AML-193 (cell line): ENCODE measurements around the gene ACSL3.
"Not testable (repeated sequence)": the region's sequence is repeated elsewhere in the genome, so short reads cannot be mapped to it uniquely, and the experiment has no call there.

ENCODE experiments used
- DNase-seq, 2 experiments: peaks; one replicate each; lab custom pipeline; 2025; lab: John Stamatoyannopoulos, UW

The ACSL3 gene

DNA sequence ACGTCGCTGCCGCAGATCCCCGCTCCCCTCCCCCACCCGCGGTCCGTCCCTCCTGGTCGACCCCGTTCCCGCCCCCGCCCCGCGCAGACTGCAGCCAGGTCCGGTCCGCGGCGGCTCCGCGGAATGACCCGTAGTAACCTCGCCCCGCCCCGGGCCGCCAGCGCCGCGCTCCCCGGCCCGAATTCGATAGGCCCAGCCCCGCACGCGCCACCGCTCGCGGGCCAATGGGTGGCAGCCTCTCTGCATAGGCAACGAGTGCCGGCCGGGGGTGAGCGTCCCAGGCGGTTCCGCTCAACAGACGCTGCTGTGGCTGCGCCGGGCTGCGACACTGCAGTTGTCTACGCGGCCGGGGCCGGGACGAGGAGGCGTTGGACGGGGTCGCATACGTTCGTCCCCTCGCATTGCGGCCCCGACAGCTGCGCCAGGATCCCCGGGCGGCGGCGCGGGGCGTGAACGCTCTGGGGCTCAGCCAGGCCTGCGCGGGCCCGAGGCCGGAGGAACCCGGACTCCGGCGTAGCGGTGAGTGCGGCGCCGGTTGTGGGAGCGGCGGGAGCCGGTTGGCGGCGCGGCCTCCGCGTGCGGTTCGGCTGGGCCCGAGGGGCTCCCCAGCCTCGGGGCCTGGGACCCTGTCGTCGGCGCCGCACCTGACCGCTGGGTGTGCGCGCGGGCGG, at the start of gene ACSL3:
Gene ACSL3 (plus strand): TSS at position 297 of the 671 bp plus-strand sequence. CDS start 47,737 bp downstream, outside the sequence.
- peak; percentile 73 to 75 for DNase-seq

DNA sequence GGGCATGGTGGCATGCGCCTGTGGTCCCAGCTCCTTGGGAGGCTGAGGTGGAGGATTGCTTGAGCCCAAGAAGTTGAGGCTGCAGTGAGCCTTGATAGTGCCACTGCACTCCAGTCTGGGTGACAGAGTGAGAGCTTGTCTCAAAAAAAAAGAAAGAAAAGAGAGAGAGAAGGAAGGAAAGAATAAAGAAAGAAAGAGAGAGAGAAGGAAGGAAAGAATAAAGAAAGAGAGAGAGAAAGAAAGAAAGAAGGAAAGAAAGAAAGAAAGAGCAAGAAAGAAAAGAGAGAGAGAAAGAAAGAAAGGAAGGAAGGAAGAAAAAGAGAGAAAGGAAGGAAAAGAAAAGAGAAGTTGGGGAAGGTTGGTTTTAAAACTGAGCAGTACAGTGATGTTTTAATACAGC, 49.0 kb upstream of the ACSL3 start:
- no peak for DNase-seq

DNA sequence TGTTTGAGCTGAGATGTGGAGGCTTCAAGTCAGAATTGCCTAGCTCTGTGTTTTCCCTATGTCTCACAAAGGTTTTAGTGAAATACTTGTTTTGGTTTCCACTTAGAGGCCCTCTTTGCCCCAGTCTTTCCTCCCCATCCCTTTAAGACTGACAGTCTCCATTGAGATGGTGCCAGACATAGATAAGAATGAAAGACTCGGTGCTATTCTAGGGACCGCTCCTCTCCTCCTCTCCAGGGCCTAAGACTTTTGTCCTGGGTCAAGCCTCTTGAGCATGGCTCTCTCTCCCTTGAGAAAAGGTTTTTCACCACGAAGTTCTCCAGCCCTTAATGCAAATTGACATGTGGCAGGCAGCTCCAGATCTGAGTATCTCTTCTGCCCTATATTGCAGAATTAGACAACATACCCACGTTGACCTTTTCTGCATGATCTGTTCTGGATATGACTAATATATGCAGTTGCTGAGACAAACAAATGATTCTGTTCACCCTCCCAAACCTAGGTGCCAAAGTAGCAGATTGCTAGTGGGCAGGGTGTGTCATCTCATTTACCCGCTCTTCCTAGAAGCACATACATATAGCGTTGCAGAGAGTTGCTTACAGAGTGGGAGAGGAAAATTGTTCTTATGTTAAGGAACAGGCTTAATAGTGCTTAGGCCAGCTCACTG, 47.5 kb upstream of the ACSL3 start:
- no peak for DNase-seq

DNA sequence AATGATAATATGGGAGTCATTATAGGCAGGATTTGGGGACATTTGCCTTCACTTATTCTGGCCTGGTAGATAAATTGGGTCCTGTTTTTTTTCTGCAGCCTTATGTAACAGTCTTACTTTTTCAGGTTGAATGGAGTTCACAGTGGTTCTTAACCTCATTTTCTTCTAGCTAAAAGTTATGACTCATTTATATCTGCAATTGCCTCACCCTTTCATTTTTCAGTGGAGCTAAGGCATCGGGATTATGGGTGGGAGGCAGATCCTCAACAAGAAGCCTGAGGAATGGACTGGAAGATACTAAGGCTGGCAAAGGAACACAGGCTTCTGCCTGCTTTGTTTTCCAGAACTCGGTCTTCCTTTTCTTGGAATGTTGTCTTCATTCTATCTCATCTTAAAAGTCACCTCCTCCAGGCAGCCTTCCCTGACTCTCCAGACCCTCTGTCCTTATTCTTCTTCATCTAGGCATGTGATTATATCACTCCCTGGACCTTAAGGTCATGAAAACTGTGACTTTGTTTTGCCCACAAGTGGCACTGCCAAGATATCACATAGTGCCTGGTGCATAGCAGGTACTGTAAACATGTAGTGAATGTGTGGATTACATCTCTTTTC, 41.0 kb upstream of the ACSL3 start:
- no peak for DNase-seq

DNA sequence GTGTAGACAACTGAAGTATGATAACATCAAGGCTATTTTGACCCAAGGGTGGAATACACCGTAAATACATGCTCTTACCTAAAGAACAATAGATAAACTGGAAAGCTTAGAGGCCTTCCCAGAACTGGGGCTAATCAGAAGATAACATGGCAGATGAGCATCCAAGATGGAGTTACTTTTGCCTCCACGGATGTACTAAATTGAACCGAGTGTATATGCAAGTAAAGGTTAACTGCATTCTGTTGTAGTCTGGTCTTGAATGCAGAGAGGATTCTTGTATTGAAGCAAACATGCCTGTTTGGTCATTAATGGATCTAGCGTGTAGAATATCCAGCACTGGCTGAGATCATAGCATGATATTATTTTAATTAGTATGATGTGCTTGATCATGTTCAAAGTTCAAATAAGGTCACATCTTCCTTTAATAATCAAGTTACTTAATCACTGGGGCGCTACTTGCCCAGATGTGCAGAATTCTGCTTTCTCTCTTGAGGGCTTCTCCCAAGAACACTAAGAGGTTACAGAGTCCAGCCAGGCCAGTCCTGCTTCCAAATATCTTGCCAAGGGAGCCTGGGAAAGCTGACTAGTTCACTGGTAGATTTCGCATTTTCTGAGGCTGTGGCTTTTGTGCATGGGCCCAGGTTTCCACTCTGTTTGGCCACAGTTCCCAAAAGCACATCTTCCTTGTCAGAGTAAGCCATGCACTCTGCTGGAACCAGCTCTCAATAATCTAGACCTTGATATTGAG, 37.5 kb upstream of the ACSL3 start:
- DNase-seq = no peak

DNA sequence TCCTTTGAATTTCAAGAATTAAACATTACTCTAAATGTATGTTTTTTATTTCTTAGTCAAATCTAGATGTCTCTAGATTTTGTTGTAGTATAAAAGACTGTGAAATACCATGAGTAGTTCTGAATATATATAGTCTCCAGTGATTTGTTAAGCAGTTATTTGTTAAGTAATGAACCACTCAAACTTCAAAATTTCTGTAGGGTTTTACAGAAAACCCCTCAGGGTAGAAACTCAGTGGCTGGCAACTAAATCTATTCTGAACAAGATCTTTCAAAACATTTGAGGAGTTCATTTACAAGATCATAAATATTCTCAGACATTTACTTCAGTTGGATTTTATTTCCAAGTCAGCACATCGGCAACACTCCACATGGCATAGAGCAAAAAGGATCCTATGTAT, 35.8 kb upstream of the ACSL3 start:
- DNase-seq = no peak

DNA sequence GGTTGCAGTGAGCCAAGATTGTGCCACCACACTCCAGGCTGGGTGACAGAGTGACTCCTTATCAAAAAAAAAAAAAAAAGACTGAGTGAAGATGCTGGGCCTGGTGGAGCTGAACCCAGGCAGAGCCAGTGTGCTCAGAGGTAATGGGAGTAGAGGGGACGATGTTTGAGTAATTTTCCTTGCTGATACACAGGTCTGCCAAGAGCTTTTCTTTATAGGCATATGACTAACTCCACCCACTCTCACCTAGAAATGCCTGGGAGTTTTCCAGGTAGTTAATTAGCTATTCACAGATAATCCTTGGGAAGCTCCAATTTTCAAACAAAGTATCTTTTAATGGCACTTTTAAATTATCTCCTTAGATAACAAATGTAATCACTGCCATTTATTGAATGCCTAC, 33.4 kb upstream of the ACSL3 start:
- no peak for DNase-seq

DNA sequence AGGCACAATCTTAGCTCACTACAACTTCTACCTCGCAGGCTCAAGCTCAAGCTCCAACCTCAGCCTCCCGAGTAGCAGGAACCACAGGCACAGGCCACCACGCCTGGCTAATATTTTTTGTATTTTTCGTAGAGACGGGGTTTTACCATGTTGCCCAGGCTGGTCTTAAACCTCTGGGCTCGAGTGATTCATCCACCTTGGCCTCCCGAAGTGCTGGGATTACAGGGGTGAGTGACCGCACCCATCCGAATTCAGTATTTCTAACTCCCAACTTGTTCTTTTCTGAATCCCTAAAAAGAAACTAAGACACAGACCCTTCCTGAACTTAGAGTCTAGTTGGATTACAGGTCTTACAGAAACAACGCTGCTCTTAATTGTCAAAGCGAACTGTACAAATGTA, 32.3 kb upstream of the ACSL3 start:
- DNase-seq = no peak

DNA sequence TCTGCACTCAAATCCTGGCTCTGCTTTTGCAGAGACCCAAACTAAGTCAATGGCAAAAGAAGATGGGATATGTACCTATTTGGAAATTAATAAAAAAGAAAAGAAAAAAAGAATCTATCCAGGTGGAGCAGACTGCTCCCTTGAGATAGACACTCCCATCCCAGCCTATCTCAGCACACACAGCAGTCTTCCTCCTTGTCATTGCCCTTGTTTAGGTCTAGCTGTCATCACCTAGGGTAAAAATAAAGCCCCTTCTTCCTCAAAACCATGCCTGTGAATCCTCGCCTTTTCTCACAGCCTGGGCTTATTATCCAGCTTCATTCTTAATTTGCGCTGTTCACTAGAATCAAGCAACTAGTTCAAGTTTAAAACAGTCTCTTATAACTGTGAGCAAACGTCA, 30.7 kb upstream of the ACSL3 start:
- no peak for DNase-seq

DNA sequence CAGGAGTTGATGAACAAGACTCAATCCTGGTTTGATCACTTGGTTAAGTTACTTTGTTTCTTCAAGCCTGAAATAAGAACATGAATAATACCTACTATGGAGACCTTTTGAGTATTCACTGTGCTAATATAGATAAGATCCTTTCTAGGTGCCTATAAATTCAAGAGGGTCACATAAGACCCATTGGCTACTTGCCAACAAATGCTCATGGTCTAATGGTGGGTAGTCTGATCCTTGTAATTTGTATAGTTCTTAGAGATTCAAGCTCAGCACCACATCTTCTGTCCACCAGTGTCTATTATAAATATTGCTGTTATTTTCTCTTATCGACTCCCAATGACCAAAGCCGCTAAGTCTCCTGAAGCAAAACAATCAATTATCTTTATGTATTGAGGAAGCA, 27.4 kb upstream of the ACSL3 start:
- no peak for DNase-seq

DNA sequence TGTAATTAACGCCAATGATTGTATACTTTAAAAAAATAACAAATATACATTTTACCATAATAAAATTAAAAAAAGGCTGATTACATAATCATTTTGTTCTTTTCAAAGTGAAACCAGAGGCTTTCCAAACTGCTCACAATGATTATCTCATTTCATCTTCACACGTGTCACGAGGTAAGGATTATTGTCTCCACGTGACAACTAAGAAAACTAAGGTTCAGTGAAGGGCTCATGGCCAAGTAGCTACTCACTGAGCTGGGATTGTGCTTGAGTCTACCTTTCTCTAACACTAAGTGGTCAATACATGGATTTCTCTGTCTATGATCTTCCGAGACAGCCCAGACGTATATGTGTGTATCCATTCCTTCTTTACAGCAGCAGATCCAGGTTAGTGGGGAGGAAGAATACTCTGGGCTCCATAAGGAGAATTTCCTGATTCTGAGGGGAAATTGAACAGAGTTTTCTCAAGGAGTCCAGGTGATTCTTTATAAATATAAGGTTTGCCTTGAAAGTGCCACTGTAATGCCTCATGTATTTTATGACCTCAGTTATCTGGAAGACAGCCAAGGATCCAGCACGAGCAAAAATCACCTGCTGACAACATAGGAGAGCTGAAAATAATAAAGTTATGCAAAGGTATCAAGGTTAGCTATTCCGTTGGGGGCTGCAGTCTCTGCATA, 25.6 kb upstream of the ACSL3 start:
- DNase-seq = no peak

DNA sequence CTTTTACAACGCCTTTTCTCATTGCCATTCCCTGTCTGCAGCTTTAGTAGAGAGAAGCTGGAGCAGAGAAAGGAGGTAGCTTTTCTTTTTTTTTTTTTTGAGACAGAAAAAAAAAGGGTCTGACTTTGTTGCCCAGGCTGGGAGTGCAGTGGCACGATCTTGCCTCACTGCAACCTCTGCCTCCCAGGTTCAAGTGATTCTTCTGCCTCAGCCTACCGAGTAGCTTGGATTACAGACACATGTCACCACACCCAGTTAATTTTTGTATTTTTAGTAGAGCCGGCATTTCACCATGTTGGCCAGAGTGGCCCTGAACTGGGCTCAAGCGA, 25.0 kb upstream of the ACSL3 start:
- no peak for DNase-seq

DNA sequence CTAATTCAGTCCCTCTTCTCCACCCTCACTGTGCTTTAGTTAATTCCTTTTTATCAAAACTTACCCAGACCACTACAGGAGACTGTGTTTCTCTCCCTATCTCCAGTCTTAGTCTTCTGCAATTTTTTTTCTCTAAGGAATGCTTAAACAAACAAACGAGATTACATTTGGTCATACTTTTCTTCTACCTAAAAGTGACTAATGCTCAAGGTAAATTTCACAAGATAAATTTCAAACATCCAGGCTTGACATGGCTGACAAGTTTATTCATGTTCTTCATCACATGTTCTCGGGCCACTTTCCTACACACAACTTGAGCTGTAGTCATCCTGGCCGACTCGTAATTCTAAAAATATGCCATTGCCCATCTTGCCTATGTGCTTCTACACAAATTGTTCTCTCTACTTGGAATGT, 23.2 kb upstream of the ACSL3 start:
- no peak for DNase-seq

DNA sequence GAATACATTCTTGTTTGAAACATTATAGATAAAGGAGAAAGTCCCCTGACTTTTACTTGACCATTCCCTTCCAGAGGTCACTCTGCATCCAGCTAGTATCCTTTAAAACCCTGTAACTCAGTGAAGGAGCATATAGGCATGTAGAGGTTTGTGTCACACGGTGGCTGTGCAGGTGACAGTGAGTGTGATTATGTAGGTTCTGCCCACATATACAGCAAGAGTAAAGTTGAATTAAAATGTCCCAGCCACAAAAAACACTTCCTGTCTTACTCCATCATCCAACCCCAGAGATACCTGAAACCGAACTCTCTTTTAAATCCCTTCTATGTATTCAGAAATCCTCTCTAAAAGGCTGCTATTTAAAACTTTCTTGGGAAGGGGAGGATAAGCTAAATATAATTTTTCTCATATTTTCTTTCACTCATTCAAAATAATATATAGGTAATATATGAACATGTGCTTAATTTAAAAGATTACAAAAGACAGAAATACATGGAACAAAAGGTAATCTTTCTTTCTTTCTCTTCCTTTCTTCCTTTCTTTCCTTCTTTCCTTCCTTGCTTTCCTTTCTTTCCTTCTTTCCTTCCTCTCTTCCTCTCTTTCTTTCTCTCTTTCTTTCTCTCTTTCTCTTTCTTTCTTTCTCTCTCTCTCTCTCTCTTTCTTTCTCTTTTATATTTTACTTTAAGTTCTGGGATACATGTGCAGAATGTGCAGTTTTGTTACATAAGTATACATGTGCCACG, 20.6 kb upstream of the ACSL3 start:
- DNase-seq = no peak

DNA sequence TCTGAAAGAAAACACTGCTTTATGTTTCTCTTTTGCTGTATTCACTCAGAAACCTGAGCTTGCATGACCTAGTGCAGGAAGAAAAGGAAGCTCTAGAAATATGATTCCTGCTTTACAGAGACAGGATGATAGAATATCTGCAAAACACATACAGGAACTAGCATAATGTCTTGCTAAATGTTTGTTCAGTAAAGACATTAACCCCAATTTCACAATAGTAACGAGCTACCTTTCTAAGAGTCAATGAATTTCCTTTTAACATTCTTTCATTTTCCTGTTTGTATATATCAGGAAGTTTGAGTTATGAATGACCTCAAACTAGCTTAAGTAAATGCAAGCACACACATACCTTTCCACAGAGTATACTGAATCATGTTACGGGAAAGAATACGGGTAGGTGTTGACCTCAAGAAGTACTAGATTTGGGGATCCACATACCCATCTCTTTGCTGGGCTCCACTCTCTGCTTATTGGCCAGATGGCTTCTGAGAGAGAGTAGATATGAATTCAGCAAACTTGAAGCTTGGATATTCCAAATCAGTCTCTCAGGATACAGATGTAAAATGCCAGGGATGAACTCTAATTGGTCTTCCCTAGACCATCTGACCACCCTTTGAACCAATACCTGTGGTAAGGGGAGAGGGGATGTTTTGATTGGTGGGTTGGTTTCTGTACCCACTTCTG, 18.2 kb upstream of the ACSL3 start:
- DNase-seq = peak; percentile 72 to 74

DNA sequence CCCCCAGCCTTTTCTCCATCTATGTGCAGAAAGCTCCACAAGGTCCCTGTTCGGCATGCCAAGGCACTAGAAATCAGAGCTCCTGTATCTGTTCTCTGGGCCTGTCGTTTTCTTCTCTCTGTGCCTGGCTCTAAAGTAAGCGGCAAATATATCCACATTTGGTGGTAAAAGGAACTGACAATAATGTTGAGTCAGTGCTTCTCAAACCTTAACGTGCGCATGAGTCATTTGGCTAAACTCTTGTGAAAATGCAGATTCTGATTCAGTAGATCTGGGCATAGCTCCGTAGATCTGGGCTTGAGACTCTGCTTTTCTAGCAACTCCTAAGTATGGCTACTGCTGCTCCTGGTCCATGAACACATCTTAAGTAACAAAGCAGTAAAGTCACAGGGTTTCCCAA, 16.5 kb upstream of the ACSL3 start:
- DNase-seq = peak; percentile 84 to 88

DNA sequence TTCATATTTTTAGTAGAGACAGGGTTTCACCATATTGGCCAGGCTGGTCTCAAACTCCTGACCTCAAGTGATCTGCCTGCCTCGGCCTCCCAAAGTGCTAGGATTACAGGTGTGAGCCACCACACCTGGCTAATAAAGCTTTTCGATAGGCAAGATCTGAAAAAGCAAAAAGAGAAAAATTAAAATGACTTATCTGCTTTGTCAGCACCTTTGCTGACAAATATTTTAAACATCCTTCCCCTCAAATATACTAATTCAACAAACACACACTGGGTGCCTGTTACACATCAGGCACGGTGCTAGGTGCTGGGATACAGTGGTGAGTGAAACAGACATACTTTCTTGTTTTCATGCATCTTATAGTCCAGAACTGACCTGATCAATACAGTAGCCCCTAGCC, 15.5 kb upstream of the ACSL3 start:
- DNase-seq = not testable (repeated sequence)

DNA sequence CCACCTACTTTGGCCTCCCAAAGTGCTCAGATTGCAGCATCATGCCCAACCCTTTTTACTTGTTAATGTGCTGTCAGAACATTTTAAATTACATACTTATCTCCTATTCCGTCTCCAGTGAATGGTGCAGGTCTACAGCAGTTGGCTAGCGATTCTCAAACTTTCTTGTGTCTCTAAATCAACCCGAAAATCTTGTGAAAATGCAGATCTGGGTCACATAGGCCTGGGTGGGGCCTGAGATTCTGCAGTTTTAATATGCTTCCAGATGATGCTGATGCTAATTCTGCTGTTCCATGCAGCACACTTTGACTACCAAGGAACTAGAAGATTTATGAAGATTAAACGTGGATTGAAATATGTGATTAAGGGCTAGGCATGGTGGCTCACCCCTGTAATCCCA, 14.8 kb upstream of the ACSL3 start:
- no peak for DNase-seq

DNA sequence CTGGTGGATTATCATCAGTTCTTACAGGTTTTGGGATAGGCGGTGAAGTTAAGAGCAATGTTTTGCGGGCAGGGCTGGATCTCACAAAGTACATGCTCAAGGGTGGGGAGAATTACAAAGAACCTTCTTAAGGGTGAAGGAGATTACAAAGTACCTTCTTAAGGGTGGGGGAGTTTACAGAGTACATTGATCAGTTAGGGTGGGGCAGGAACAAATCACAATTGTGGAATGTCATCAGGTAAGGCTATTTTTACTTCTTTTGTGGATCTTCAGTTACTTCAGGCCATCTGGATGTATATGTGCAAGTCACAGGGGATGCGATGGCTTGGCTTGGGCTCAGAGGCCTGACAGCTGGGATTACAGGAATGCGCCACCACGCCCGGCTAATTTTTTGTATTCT, 12.8 kb upstream of the ACSL3 start:
- DNase-seq = not testable (repeated sequence)

DNA sequence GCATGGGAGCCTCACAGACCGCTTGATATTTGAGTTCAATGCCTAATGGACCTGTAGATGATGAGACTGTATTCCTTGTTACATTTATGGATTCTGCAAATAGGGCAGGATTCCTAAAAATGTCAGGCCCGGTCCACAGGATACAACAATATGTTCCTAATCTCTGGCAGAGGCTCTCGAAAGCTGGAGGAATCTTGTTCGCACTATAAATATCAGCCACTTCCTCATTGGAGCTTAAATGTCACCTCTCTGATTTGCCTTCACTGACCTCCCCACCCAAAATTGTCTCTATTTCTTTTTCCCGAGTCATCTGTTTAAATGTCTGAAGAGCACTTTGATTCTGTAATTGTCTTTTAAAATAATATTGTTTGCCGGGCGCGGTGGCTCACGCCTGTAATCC, 12.0 kb upstream of the ACSL3 start:
- no peak for DNase-seq
